ENCODE data around the gene SHISAL2B. TPM values are rescaled to one million over a fixed set of nuclear protein-coding genes. Genes with fewer than 3 reads are reported as not detected.

Gene SHISAL2B
- total and polyA plus RNA-seq, 7 donors = not detected

GRCh38 chr5:64666078-64666477, 24.2 kb upstream of the SHISAL2B start:
- intact Hi-C loops (cut with DNase I) = no loop called here
- WGBS, 2 donors = 0 to 15% methylated on average over 1 of the region's 1 CpG
- Histone ChIP-seq H3K4me3 (no peak overlapping the region), H3K27ac (no peak overlapping the region), H3K27me3 (no peaks in the 10 kb centered on the region), H3K36me3 (no peaks in the 10 kb centered on the region), H3K4me1 (no peaks in the 10 kb centered on the region), H3K9me3 (no peaks in the 10 kb centered on the region)
- no peak for DNase-seq
- TF ChIP-seq CTCF (IDR thresholded peaks at IDR 0.05) (no peak), EP300 (IDR thresholded peaks at IDR 0.05) (no peak), POLR2AphosphoS5 (IDR thresholded peaks at IDR 0.05) (no peak), POLR2A (IDR thresholded peaks at IDR 0.05) (no peak)

- peaks cover 0 to under 1% (median 0%) of the 10 kb centered on the region in 4 donors for H3K9me3 ChIP-seq
Observed at GRCh38 chr5:64667068-64667467, 23.2 kb upstream of the SHISAL2B start.

GRCh38 chr5:64670277-64670676, 20.0 kb upstream of the SHISAL2B start:
- Histone ChIP-seq H3K27ac (no peak overlapping the region), H3K4me1 (no peaks in the 10 kb centered on the region), H3K36me3 (no peaks in the 10 kb centered on the region), H3K4me3 (no peak overlapping the region), H3K27me3 (no peaks in the 10 kb centered on the region), H3K9me3 (peaks cover 0 to 4% (median 0%) of the 10 kb centered on the region in 4 donors)
- no peak for TF ChIP-seq EP300 (IDR thresholded peaks at IDR 0.05)
- no peak for TF ChIP-seq POLR2A (IDR thresholded peaks at IDR 0.05)
- TF ChIP-seq POLR2AphosphoS5 (IDR thresholded peaks at IDR 0.05) = no peak
- no peak for TF ChIP-seq CTCF (IDR thresholded peaks at IDR 0.05)
- intact Hi-C loops (cut with DNase I) = no loop called here
- no peak for DNase-seq
- 89 to 93% methylated on average over 1 of the region's 1 CpG for WGBS, 2 donors

More at GRCh38 chr5:64667068-64667467, 23.2 kb upstream of the SHISAL2B start:
- Histone ChIP-seq H3K4me3 (no peak overlapping the region), H3K27me3 (no peaks in the 10 kb centered on the region), H3K36me3 (no peaks in the 10 kb centered on the region), H3K27ac (no peak overlapping the region), H3K4me1 (no peaks in the 10 kb centered on the region)
- DNase-seq = no peak
- no peak for TF ChIP-seq POLR2AphosphoS5 (IDR thresholded peaks at IDR 0.05)
- TF ChIP-seq CTCF (IDR thresholded peaks at IDR 0.05) = no peak
- no peak for TF ChIP-seq POLR2A (IDR thresholded peaks at IDR 0.05)
- TF ChIP-seq EP300 (IDR thresholded peaks at IDR 0.05) = no peak
- WGBS, 2 donors = 88% methylated on average over 4 of the region's 4 CpGs
- intact Hi-C loops (cut with DNase I) = no loop called here

GRCh38 chr5:64671678-64672077, 18.6 kb upstream of the SHISAL2B start:
- DNase-seq = no peak
- no peak overlapping the region for H3K4me3 ChIP-seq
- WGBS, 2 donors = 74 to 82% methylated on average over 3 of the region's 3 CpGs
- H3K36me3 ChIP-seq = no peaks in the 10 kb centered on the region
- no peak overlapping the region for H3K27ac ChIP-seq
- H3K4me1 ChIP-seq = no peaks in the 10 kb centered on the region
- TF ChIP-seq POLR2AphosphoS5 (IDR thresholded peaks at IDR 0.05) = no peak
- no peak for TF ChIP-seq CTCF (IDR thresholded peaks at IDR 0.05)
- no peak for TF ChIP-seq POLR2A (IDR thresholded peaks at IDR 0.05)
- no peak for TF ChIP-seq EP300 (IDR thresholded peaks at IDR 0.05)
- peaks cover 0 to 4% (median 0%) of the 10 kb centered on the region in 4 donors for H3K9me3 ChIP-seq
- H3K27me3 ChIP-seq = no peaks in the 10 kb centered on the region
- intact Hi-C loops (cut with DNase I) = no loop called here

- no peak for DNase-seq
- TF ChIP-seq EP300 (IDR thresholded peaks at IDR 0.05) = no peak
- no peak for TF ChIP-seq CTCF (IDR thresholded peaks at IDR 0.05)
- no peak for TF ChIP-seq POLR2AphosphoS5 (IDR thresholded peaks at IDR 0.05)
- TF ChIP-seq POLR2A (IDR thresholded peaks at IDR 0.05) = no peak
- Histone ChIP-seq H3K4me3 (no peak overlapping the region), H3K4me1 (no peaks in the 10 kb centered on the region), H3K27ac (no peak overlapping the region), H3K27me3 (no peaks in the 10 kb centered on the region), H3K36me3 (no peaks in the 10 kb centered on the region), H3K9me3 (no peaks in the 10 kb centered on the region)
- WGBS, 2 donors = 75 to 80% methylated on average over 5 of the region's 5 CpGs
- intact Hi-C loops (cut with DNase I) = no loop called here
Observed at GRCh38 chr5:64678374-64678773, 11.9 kb upstream of the SHISAL2B start.
